T47D (cell line): ENCODE results near the gene PNLIP.
A peak's percentile ranks its signal among the peaks of the same experiment; 100 is the strongest.

ENCODE experiments used
- DNase-seq, 2 experiments: peaks; one replicate each; pipeline versions ENCODE4 v3.0.0 to v3.0.0-alpha.2; 2011 to 2012; ENCODE audit warnings: low read depth in 1 of 2, low spot score in 1 of 2
- JUND ChIP-seq: IDR thresholded peaks from 2 replicates; pipeline ENCODE4 v1.6.1; 2012; ENCODE audit warnings: low read depth
- in situ Hi-C: cut with HindIII; loops from 2 replicates; pipeline ENCODE4 v1.10.0; 2016; ENCODE audit warnings: low sequenced_read_pairs, low pct_unique_long_range_greater_than_20kb

Gene PNLIP

GRCh38 chr10:116590590-116591444 is 45.1 kb downstream of the PNLIP start, which contains the start of gene PNLIPRP1:
Gene PNLIPRP1, plus strand, starts transcription at chr10:116590959. Its CDS starts 171 bp downstream, at chr10:116591130.
- TF ChIP-seq JUND, result no peak
- in situ Hi-C loops, result no loop called here
- no peak for DNase-seq

GRCh38 chr10:116593139-116593740 is 47.5 kb downstream of the PNLIP start:
- no peak for DNase-seq
- TF ChIP-seq JUND, result no peak
- in situ Hi-C loops, result no loop called here

GRCh38 chr10:116594525-116595035 is 48.8 kb downstream of the PNLIP start:
- in situ Hi-C loops, result no loop called here
- no peak for TF ChIP-seq JUND
- DNase-seq, result no peak

GRCh38 chr10:116596062-116596461 is 50.3 kb downstream of the PNLIP start:
- no peak for DNase-seq
- in situ Hi-C loops, result no loop called here
- no peak for TF ChIP-seq JUND

GRCh38 chr10:116597543-116597942 is 51.8 kb downstream of the PNLIP start:
- TF ChIP-seq JUND, result no peak
- peak in 1 of 2 experiments; percentile 7 for DNase-seq
- in situ Hi-C loops, result no loop called here

- DNase-seq, result no peak
- TF ChIP-seq JUND, result no peak
- in situ Hi-C loops, result no loop called here
Observed at GRCh38 chr10:116598329-116598728, 52.6 kb downstream of the PNLIP start.

- in situ Hi-C loops, result no loop called here
- no peak for DNase-seq
- no peak for TF ChIP-seq JUND
Observed at GRCh38 chr10:116599991-116600390, 54.3 kb downstream of the PNLIP start.

- in situ Hi-C loops, result no loop called here
- TF ChIP-seq JUND, result no peak
- no peak for DNase-seq
Observed at GRCh38 chr10:116602648-116603400, 57.1 kb downstream of the PNLIP start.

- TF ChIP-seq JUND, result no peak
- in situ Hi-C loops, result no loop called here
- no peak for DNase-seq
Observed at GRCh38 chr10:116606061-116606483, 60.3 kb downstream of the PNLIP start.

GRCh38 chr10:116607336-116607735 is 61.6 kb downstream of the PNLIP start:
- in situ Hi-C loops, result no loop called here
- DNase-seq, result no peak
- TF ChIP-seq JUND, result no peak

GRCh38 chr10:116608686-116609594 is 63.2 kb downstream of the PNLIP start:
- in situ Hi-C loops, result no loop called here
- TF ChIP-seq JUND, result no peak
- no peak for DNase-seq
